Bronchial epithelial cell (primary cell): Measurements from ENCODE around the gene HSPB1. TPM values are rescaled to one million over a fixed set of nuclear protein-coding genes. Genes with fewer than 3 reads are reported as not detected.

Source experiments
- DNase-seq: peaks from one replicate; pipeline ENCODE4 v3.0.0-alpha.2; 2010; ENCODE audit warnings: low read depth
- FAIRE-seq: peaks from 2 replicates; lab custom pipeline; 2011; peaks lifted over from hg19 to GRCh38; lab: Jason Lieb, UNC
- H3K27me3 ChIP-seq: 2 replicates; pipeline ENCODE4 v1.5.1; 2011; ENCODE audit warnings: low read length; ENCODE audit not compliant: control insufficient read depth, insufficient read depth
- H3K36me3 ChIP-seq: 2 replicates; pipeline ENCODE4 v1.5.1; 2011; ENCODE audit warnings: low read length; ENCODE audit not compliant: control insufficient read depth, insufficient read depth
- H3K4me3 ChIP-seq: 2 replicates; pipeline ENCODE4 v1.5.1; 2011; ENCODE audit warnings: mild to moderate bottlenecking, low read depth, low read length, control low read depth
- total RNA-seq: library from RNA; depleted of rRNA; stranded (reverse); fragments of >200 nt; gene quantifications from 2 replicates; pipeline ENCODE4 v1.2.1, GENCODE V29; 2014
- TF ChIP-seq, protein P1 (sequence below): IDR thresholded peaks from 2 replicates; pipeline ENCODE4 v1.5.1; 2011; ENCODE audit warnings: mild to moderate bottlenecking, moderate library complexity, low read length, control low read depth, inconsistent platforms; ENCODE audit not compliant: insufficient read depth, severe bottlenecking

The HSPB1 gene
- total RNA-seq, 1 donor from 2014 or later = 36.1 TPM

DNA sequence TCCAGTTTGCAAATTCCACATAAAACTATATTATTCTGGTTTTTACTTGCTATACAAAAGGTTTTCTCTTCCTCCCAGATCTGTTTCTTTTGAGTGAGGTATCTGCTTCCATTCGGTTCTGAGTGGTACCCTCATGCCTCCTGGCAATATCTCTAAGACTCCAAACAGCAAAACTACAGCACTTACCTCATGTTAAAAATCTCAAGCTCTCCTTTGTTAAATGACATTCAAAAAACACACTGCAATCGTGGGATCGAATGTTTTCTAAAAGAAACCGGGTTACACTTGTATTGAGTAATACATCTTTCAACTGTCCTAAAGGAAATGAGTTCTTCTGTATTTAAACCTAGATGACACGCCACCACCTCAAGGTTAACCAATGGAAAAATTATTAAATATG is 45.2 kb downstream of the HSPB1 start:
- FAIRE-seq (no peak), DNase-seq (no peak)
- Histone ChIP-seq H3K27me3 (no peaks in the 10 kb centered on the region), H3K4me3 (no peak overlapping the region), H3K36me3 (peaks cover 23% of the 10 kb centered on the region)
- TF ChIP-seq, protein P1, sequence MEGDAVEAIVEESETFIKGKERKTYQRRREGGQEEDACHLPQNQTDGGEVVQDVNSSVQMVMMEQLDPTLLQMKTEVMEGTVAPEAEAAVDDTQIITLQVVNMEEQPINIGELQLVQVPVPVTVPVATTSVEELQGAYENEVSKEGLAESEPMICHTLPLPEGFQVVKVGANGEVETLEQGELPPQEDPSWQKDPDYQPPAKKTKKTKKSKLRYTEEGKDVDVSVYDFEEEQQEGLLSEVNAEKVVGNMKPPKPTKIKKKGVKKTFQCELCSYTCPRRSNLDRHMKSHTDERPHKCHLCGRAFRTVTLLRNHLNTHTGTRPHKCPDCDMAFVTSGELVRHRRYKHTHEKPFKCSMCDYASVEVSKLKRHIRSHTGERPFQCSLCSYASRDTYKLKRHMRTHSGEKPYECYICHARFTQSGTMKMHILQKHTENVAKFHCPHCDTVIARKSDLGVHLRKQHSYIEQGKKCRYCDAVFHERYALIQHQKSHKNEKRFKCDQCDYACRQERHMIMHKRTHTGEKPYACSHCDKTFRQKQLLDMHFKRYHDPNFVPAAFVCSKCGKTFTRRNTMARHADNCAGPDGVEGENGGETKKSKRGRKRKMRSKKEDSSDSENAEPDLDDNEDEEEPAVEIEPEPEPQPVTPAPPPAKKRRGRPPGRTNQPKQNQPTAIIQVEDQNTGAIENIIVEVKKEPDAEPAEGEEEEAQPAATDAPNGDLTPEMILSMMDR = no peak

DNA sequence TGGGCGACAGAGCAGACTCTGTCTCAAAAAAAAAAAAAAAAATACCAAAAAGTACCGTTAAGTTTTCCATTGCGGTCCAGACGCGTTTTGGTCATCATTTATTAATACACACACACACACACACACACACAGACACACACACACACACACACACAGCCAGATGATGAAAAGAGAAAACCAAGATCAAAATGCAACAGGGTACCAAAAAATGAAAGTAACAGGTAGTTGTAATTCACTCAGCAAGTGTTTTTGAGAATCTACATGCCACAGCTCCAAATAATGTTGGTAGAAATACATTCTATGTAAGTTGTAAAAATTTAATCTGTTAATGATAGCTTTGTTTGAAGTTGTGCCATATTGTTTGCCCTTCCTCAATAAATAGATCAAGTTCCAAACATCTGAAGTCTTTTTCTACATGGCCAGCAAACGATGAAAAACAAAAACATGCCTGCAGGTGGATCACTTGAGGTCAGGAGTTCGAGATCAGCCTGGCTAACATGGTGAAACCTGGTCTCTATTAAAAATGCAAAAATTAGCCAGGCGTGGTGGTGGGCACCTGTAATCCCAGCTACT is 46.9 kb downstream of the HSPB1 start:
- FAIRE-seq (no peak), DNase-seq (no peak)
- H3K36me3 ChIP-seq = peaks cover 21% of the 10 kb centered on the region
- no peak overlapping the region for H3K4me3 ChIP-seq
- TF ChIP-seq, protein P1 = no peak
- H3K27me3 ChIP-seq = no peaks in the 10 kb centered on the region

DNA sequence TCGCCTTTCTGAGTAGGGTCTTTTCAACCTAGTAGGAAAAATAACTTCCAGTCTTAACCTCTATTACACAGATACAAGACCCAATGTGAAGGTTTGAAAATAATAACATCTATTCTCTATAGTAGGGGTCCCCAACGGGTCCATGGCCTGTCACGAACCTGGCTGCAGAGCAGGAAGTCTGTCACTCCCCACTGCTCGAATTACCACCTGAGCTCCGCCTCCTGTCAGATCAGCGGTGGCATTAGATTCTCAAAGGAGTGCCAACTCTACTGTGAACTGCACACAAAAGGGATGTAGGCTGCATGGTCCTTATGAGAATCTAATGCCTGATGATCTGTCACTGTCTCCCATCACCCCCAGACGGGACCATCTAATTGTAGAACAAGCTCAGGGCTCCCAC is 48.9 kb downstream of the HSPB1 start:
- Histone ChIP-seq H3K4me3 (no peak overlapping the region), H3K36me3 (peaks cover 18% of the 10 kb centered on the region), H3K27me3 (no peaks in the 10 kb centered on the region)
- TF ChIP-seq, protein P1 = no peak
- no peak for FAIRE-seq
- no peak for DNase-seq

DNA sequence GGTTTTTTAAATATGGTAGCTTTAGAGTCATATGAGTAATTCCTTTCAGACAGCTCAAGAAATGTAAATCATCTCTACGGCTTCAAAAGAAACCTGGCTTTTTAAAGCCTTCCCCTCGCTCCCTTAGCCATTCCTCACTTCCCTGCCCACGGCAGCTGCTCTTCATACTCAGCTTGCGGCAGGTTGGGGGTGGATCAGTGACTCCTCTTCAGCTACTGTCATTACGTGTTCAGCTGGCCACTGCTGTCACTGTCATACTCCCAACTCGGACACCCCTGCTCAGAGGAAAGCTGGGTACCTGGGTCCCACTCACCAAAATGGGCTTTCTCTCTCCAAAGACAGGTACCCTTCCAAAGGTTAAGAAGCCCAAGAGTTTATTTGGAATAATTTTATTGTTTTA is 49.7 kb downstream of the HSPB1 start:
- no peak for DNase-seq
- no peaks in the 10 kb centered on the region for H3K27me3 ChIP-seq
- FAIRE-seq = no peak
- H3K36me3 ChIP-seq = peaks cover 13% of the 10 kb centered on the region
- no peak overlapping the region for H3K4me3 ChIP-seq
- TF ChIP-seq, protein P1 = no peak

DNA sequence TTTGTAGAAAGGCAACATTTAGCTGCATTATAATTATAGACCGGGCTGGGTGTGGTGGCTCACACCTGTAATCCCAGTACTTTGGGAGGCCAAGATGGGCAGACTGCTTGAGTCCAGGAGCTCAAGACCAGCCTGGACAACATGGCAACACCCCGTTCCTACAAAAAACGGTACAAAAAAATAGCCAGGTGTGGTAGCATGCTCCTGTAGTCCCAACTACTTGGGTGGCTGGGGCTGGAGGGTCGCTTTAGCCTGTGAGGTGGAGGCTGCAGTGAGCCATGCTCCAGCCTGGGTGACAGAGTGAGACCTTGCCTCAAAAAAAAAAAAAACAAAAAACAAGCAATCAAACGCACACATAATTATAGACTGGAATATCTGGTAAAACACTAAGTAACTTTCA is 51.3 kb downstream of the HSPB1 start:
- no peak overlapping the region for H3K4me3 ChIP-seq
- no peaks in the 10 kb centered on the region for H3K27me3 ChIP-seq
- DNase-seq (no peak), FAIRE-seq (no peak)
- TF ChIP-seq, protein P1 = no peak
- H3K36me3 ChIP-seq = peaks cover 11% of the 10 kb centered on the region

Other genes with a start within 250 kb of the HSPB1 start
- 0.26 and 0.51 TPM in 2 replicates for gene SRRM3, start 100.8 kb upstream of the HSPB1 start, total RNA-seq
- 112 and 142 TPM in 2 replicates for gene YWHAG, start 56.3 kb downstream of the HSPB1 start, total RNA-seq
- gene SSC4D, start 107.0 kb downstream of the HSPB1 start, total RNA-seq = 0.79 and 1.3 TPM in 2 replicates
- gene ZP3, start 122.3 kb downstream of the HSPB1 start, total RNA-seq = 12.8 and 26.1 TPM in 2 replicates
- 10.8 and 13.2 TPM in 2 replicates for gene DTX2, start 159.0 kb downstream of the HSPB1 start, total RNA-seq
- gene UPK3B, start 207.9 kb downstream of the HSPB1 start, total RNA-seq = 0.26 and 2.6 TPM in 2 replicates
- not detected in 2 replicates for gene SPDYE16, start 240.6 kb downstream of the HSPB1 start, total RNA-seq